ENCODE measurements around the gene DLX5.

DNA sequence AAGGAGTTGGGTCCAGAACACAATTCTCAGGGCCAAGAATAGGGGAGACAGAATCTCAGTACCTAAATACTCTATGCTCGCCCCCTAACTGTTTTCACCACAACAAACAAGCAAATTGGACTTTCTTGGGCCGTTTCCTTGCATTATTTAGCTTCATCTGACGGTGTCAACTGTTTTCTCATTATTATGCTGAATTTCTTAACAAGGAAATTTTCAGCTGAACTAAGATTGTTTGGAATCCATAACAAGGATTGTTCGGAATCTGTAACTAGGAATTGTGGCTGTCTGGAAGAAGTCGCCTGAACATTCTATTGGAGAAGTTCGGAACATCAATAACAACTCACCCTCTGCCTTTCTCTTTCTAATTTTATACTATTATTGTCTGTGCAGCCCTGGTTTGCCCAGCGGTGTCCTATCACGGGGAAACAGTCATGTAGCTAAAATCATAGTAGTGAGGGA is 34.7 kb downstream of the DLX5 start:
- TF ChIP-seq YY1 (IDR thresholded peaks at IDR 0.05; ENCODE audit: insufficient read depth, insufficient read length) (no peak), ZNF274 (IDR thresholded peaks at IDR 0.05; ENCODE audit: low read depth, low read length) (no peak)
